SW 1271 (cell line): ENCODE measurements around the gene NR5A1.

Experiments
- DNase-seq, 2 experiments: peaks; one replicate each; lab custom pipeline; 2025; lab: John Stamatoyannopoulos, UW

The NR5A1 gene

GRCh38 chr9:124439686-124440243, 67.4 kb downstream of the NR5A1 start:
- no peak for DNase-seq

GRCh38 chr9:124439086-124439485, 68.1 kb downstream of the NR5A1 start:
- DNase-seq = no peak

GRCh38 chr9:124438091-124438490, 69.1 kb downstream of the NR5A1 start:
- no peak for DNase-seq

- no peak for DNase-seq
Observed at GRCh38 chr9:124437086-124437485, 70.1 kb downstream of the NR5A1 start.

- DNase-seq = no peak
Observed at GRCh38 chr9:124436320-124436719, 70.9 kb downstream of the NR5A1 start.
